ENCODE measurements around the gene MYO7B. TPM values are rescaled to one million over a fixed set of nuclear protein-coding genes. Genes with fewer than 3 reads are reported as not detected.

Gene MYO7B
- total and polyA plus RNA-seq, 9 of the 15 experiments (the other 6 are each of a cell fraction or from before 2014, with no cell fraction given) = 0.08 TPM; not detected in 8

DNA sequence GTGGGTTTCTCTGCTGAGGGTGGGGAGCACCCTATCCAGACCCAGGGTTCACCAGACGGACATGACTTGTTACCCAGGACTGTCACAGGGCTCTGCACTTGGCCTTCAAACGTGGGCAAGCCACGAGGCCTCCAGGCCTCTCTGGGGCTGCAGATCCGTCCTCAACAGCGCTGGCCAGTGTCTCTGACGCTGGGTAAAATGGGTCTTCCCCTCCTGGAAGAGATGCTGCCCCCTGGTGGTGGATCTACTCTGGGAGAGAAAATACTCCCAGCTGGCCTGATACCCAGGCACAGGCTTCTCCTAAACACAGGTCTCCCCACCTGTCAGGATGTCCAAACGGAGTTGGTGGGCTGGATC lies 114.2 kb downstream of the MYO7B start (continued):
- no peak for TF ChIP-seq LARP7 (IDR thresholded peaks at IDR 0.05)
- TF ChIP-seq HNRNPL (IDR thresholded peaks at IDR 0.05; ENCODE audit: low read depth, low read length) = no peak
- no peak for TF ChIP-seq PHB (CRISPR knock-in tag; IDR thresholded peaks at IDR 0.05)
- TF ChIP-seq L3MBTL2 (IDR thresholded peaks at IDR 0.05) = peak; percentile 87
- TF ChIP-seq TAF15 (IDR thresholded peaks at IDR 0.05; ENCODE audit: low read depth, low read length) = no peak
- no peak for TF ChIP-seq ELF4 (CRISPR knock-in tag; IDR thresholded peaks at IDR 0.05)
- no peak for TF ChIP-seq NR3C1 (CRISPR knock-in tag; IDR thresholded peaks at IDR 0.05)
- no peak for TF ChIP-seq U2AF1 (optimal IDR thresholded peaks at IDR 0.05; ENCODE audit: low read depth, low read length)
- TF ChIP-seq ZNF766 (CRISPR knock-in tag; conservative IDR thresholded peaks at IDR 0.05) = no peak
- TF ChIP-seq MAZ (CRISPR knock-in tag; conservative IDR thresholded peaks at IDR 0.05 in 1 of 2, IDR thresholded peaks at IDR 0.05 in 1 of 2) = 0 out of 4 replicates have a peak, but pooled peaks of 1 of the 2 experiments have one; percentile 23
- no peak for TF ChIP-seq CREB1 (IDR thresholded peaks at IDR 0.05)
- TF ChIP-seq CREB1 (CRISPR knock-in tag; IDR thresholded peaks at IDR 0.05) = 0 out of 2 replicates have a peak, but pooled peaks have one; percentile 15
- no peak for TF ChIP-seq EP400 (IDR thresholded peaks at IDR 0.05)
- no peak for TF ChIP-seq CC2D1A (IDR thresholded peaks at IDR 0.05)
- no peak for TF ChIP-seq THAP7 (CRISPR knock-in tag; IDR thresholded peaks at IDR 0.05)
- TF ChIP-seq, protein P1, sequence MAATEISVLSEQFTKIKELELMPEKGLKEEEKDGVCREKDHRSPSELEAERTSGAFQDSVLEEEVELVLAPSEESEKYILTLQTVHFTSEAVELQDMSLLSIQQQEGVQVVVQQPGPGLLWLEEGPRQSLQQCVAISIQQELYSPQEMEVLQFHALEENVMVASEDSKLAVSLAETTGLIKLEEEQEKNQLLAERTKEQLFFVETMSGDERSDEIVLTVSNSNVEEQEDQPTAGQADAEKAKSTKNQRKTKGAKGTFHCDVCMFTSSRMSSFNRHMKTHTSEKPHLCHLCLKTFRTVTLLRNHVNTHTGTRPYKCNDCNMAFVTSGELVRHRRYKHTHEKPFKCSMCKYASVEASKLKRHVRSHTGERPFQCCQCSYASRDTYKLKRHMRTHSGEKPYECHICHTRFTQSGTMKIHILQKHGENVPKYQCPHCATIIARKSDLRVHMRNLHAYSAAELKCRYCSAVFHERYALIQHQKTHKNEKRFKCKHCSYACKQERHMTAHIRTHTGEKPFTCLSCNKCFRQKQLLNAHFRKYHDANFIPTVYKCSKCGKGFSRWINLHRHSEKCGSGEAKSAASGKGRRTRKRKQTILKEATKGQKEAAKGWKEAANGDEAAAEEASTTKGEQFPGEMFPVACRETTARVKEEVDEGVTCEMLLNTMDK (IDR thresholded peaks at IDR 0.05; ENCODE audit: borderline replicate concordance, insufficient read depth, low read depth, low read length, poor library complexity, severe bottlenecking) = peak; percentile 37
- TF ChIP-seq STAG1 (CRISPR knock-in tag; IDR thresholded peaks at IDR 0.05; ENCODE audit: borderline replicate concordance) = peak; percentile 49; the same call in 1 of the 2 replicates
- no peak for TF ChIP-seq GATAD2B (IDR thresholded peaks at IDR 0.05; ENCODE audit: borderline replicate concordance)
- TF ChIP-seq FOXJ2 (tag; IDR thresholded peaks at IDR 0.05) = no peak
- TF ChIP-seq SMC3 (conservative IDR thresholded peaks at IDR 0.05; ENCODE audit: insufficient read depth, low read depth, low read length) = peak; percentile 83
- TF ChIP-seq ZC3H4 (CRISPR knock-in tag; IDR thresholded peaks at IDR 0.05; ENCODE audit: borderline replicate concordance) = no peak
- TF ChIP-seq MITF (IDR thresholded peaks at IDR 0.05) = no peak
- no peak for TF ChIP-seq ZNF347 (CRISPR knock-in tag; IDR thresholded peaks at IDR 0.05; ENCODE audit: low read depth)
- TF ChIP-seq, protein P2, sequence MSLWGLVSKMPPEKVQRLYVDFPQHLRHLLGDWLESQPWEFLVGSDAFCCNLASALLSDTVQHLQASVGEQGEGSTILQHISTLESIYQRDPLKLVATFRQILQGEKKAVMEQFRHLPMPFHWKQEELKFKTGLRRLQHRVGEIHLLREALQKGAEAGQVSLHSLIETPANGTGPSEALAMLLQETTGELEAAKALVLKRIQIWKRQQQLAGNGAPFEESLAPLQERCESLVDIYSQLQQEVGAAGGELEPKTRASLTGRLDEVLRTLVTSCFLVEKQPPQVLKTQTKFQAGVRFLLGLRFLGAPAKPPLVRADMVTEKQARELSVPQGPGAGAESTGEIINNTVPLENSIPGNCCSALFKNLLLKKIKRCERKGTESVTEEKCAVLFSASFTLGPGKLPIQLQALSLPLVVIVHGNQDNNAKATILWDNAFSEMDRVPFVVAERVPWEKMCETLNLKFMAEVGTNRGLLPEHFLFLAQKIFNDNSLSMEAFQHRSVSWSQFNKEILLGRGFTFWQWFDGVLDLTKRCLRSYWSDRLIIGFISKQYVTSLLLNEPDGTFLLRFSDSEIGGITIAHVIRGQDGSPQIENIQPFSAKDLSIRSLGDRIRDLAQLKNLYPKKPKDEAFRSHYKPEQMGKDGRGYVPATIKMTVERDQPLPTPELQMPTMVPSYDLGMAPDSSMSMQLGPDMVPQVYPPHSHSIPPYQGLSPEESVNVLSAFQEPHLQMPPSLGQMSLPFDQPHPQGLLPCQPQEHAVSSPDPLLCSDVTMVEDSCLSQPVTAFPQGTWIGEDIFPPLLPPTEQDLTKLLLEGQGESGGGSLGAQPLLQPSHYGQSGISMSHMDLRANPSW (CRISPR knock-in tag; IDR thresholded peaks at IDR 0.05) = no peak
- TF ChIP-seq BHLHE40 (IDR thresholded peaks at IDR 0.05; ENCODE audit: low read length) = no peak

All from K562 (cell line).